ENCODE measurements around the gene EIF2B1. TPM values are rescaled to one million over a fixed set of nuclear protein-coding genes. Genes with fewer than 3 reads are reported as not detected.

The EIF2B1 gene
- polyA plus RNA-seq, 1 of the 3 experiments (the other 2 are of a cell fraction): 90.5 TPM

DNA sequence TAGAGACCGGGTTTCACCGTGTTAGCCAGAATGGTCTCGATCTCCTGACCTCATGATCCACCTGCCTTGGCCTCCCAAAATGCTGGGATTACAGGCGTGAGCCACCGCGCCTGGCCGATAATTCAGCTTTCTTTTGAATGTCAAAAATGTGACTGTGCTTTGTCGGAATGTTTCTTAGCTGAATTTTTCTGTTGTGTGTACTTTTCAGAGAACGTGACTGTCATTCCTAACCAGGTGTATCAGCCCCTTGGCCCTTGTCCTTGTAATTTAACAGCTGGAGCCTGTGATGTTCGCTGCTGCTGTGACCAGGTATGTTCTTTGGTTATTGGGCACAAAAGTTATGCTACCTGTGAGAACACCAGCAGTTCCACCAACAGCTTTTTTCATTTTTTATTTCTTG, 45.5 kb upstream of the EIF2B1 start:
- ChIA-PET POLR2A (no interaction called here), CTCF (no interaction called here)
- Histone ChIP-seq H3K9me3 (no peaks in the 10 kb centered on the region), H3K4me3 (ENCODE audit: low read depth in 2 of 2, low read length in 1 of 2) (no peak overlapping the region), H3K27me3 (ENCODE audit: insufficient read depth) (no peaks in the 10 kb centered on the region), H3F3A (replicated peaks; ENCODE audit: insufficient read depth) (no peaks in the 10 kb centered on the region), H4K20me1 (ENCODE audit: insufficient read depth) (no peaks in the 10 kb centered on the region), H3K79me2 (ENCODE audit: insufficient read depth) (no peaks in the 10 kb centered on the region), H3K9me2 (no peaks in the 10 kb centered on the region), H3K4me2 (no peak overlapping the region), H3K4me1 (ENCODE audit: control insufficient read depth in 1 of 2, insufficient read depth in 2 of 2, low read depth in 1 of 2, low read length in 1 of 2) (no peaks in the 10 kb centered on the region), H3K27ac (ENCODE audit: low read depth in 2 of 2, low read length in 1 of 2) (no peak overlapping the region), H3K36me3 (replicated peaks in 1 of 2; ENCODE audit: control insufficient read depth in 1 of 2, insufficient read depth in 2 of 2, low read length in 1 of 2) (peaks cover 4 to 31% of the 10 kb centered on the region in 2 experiments), H3K9ac (no peak overlapping the region), H2AFZ (ENCODE audit: low read depth) (no peak overlapping the region)
- DNase-seq: no peak
- no peak for TF ChIP-seq RXRA (IDR thresholded peaks at IDR 0.05; ENCODE audit: borderline replicate concordance, low read depth)
- TF ChIP-seq, protein P1, sequence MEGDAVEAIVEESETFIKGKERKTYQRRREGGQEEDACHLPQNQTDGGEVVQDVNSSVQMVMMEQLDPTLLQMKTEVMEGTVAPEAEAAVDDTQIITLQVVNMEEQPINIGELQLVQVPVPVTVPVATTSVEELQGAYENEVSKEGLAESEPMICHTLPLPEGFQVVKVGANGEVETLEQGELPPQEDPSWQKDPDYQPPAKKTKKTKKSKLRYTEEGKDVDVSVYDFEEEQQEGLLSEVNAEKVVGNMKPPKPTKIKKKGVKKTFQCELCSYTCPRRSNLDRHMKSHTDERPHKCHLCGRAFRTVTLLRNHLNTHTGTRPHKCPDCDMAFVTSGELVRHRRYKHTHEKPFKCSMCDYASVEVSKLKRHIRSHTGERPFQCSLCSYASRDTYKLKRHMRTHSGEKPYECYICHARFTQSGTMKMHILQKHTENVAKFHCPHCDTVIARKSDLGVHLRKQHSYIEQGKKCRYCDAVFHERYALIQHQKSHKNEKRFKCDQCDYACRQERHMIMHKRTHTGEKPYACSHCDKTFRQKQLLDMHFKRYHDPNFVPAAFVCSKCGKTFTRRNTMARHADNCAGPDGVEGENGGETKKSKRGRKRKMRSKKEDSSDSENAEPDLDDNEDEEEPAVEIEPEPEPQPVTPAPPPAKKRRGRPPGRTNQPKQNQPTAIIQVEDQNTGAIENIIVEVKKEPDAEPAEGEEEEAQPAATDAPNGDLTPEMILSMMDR (IDR thresholded peaks at IDR 0.05): no peak
- no peak for TF ChIP-seq SMC3 (IDR thresholded peaks at IDR 0.05; ENCODE audit: low read depth, low read length)
- TF ChIP-seq JUND (IDR thresholded peaks at IDR 0.05): no peak
- TF ChIP-seq, protein P2, sequence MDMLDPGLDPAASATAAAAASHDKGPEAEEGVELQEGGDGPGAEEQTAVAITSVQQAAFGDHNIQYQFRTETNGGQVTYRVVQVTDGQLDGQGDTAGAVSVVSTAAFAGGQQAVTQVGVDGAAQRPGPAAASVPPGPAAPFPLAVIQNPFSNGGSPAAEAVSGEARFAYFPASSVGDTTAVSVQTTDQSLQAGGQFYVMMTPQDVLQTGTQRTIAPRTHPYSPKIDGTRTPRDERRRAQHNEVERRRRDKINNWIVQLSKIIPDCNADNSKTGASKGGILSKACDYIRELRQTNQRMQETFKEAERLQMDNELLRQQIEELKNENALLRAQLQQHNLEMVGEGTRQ (IDR thresholded peaks at IDR 0.05; ENCODE audit: borderline replicate concordance, low read depth, low read length): no peak
- 96% methylated on average over 10 of the region's 10 CpGs for WGBS (ENCODE audit: low lambda C conversion rate)

DNA sequence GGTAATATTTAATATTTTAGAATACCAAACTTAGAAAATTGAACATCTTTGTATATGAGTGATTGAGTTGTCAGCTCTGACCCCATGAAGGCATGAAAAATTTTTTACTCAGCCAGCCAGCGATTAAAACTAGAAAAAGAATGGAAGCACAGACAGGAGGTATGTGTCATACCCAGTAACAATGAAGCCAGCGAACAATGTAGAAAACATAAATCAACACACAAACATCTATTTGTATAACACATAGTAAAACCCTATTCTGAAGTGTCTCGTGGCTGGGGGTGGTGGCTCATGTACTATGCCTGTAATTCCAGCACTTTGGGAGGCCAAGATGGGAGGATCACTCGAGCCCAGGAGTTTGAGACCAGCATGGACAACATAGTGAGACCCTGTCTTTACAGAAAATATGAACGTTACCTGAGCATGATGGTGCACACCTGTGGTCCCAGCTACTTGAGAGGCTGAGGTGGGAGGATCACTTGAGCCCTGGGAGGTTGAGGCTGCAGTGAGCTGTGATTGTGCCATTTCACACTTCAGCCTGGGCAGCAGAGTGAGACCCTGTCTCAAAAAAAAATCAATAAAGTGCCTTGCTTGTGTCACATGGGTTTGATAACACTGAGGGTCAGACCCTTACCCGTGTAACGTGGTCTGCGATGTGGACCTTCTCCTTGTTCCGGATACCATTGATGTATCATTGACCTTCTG, 43.3 kb upstream of the EIF2B1 start:
- Histone ChIP-seq H3K36me3 (replicated peaks in 1 of 2; ENCODE audit: control insufficient read depth in 1 of 2, insufficient read depth in 2 of 2, low read length in 1 of 2) (peaks cover 4 to 29% of the 10 kb centered on the region in 2 experiments), H3K27me3 (ENCODE audit: insufficient read depth) (no peaks in the 10 kb centered on the region), H3K4me2 (no peak overlapping the region), H3K9ac (no peak overlapping the region), H3K79me2 (ENCODE audit: insufficient read depth) (no peaks in the 10 kb centered on the region), H4K20me1 (ENCODE audit: insufficient read depth) (no peaks in the 10 kb centered on the region), H2AFZ (ENCODE audit: low read depth) (no peak overlapping the region), H3K9me2 (no peaks in the 10 kb centered on the region), H3K4me1 (ENCODE audit: control insufficient read depth in 1 of 2, insufficient read depth in 2 of 2, low read depth in 1 of 2, low read length in 1 of 2) (peaks cover 3% of the 10 kb centered on the region in 2 experiments; a peak in 2 of 4 replicates), H3K4me3 (ENCODE audit: low read depth in 2 of 2, low read length in 1 of 2) (no peak overlapping the region), H3F3A (replicated peaks; ENCODE audit: insufficient read depth) (no peaks in the 10 kb centered on the region), H3K9me3 (no peaks in the 10 kb centered on the region), H3K27ac (ENCODE audit: low read depth in 2 of 2, low read length in 1 of 2) (no peak overlapping the region)
- CTCF ChIA-PET: no interaction called here
- no peak for DNase-seq
- TF ChIP-seq MEF2A (IDR thresholded peaks at IDR 0.05; ENCODE audit: borderline replicate concordance, low read depth) (no peak), YY1 (IDR thresholded peaks at IDR 0.05; ENCODE audit: low read depth) (no peak), TCF12 (IDR thresholded peaks at IDR 0.05) (no peak), RFX5 (IDR thresholded peaks at IDR 0.05; ENCODE audit: low read length) (no peak)
- TF ChIP-seq, protein P1 (IDR thresholded peaks at IDR 0.05): no peak
- TF ChIP-seq, protein P3, sequence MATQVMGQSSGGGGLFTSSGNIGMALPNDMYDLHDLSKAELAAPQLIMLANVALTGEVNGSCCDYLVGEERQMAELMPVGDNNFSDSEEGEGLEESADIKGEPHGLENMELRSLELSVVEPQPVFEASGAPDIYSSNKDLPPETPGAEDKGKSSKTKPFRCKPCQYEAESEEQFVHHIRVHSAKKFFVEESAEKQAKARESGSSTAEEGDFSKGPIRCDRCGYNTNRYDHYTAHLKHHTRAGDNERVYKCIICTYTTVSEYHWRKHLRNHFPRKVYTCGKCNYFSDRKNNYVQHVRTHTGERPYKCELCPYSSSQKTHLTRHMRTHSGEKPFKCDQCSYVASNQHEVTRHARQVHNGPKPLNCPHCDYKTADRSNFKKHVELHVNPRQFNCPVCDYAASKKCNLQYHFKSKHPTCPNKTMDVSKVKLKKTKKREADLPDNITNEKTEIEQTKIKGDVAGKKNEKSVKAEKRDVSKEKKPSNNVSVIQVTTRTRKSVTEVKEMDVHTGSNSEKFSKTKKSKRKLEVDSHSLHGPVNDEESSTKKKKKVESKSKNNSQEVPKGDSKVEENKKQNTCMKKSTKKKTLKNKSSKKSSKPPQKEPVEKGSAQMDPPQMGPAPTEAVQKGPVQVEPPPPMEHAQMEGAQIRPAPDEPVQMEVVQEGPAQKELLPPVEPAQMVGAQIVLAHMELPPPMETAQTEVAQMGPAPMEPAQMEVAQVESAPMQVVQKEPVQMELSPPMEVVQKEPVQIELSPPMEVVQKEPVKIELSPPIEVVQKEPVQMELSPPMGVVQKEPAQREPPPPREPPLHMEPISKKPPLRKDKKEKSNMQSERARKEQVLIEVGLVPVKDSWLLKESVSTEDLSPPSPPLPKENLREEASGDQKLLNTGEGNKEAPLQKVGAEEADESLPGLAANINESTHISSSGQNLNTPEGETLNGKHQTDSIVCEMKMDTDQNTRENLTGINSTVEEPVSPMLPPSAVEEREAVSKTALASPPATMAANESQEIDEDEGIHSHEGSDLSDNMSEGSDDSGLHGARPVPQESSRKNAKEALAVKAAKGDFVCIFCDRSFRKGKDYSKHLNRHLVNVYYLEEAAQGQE (IDR thresholded peaks at IDR 0.05; ENCODE audit: low read depth, low read length): no peak
- TF ChIP-seq, protein P4, sequence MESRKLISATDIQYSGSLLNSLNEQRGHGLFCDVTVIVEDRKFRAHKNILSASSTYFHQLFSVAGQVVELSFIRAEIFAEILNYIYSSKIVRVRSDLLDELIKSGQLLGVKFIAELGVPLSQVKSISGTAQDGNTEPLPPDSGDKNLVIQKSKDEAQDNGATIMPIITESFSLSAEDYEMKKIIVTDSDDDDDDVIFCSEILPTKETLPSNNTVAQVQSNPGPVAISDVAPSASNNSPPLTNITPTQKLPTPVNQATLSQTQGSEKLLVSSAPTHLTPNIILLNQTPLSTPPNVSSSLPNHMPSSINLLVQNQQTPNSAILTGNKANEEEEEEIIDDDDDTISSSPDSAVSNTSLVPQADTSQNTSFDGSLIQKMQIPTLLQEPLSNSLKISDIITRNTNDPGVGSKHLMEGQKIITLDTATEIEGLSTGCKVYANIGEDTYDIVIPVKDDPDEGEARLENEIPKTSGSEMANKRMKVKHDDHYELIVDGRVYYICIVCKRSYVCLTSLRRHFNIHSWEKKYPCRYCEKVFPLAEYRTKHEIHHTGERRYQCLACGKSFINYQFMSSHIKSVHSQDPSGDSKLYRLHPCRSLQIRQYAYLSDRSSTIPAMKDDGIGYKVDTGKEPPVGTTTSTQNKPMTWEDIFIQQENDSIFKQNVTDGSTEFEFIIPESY (IDR thresholded peaks at IDR 0.05; ENCODE audit: borderline replicate concordance, low read depth): no peak
- POLR2A ChIA-PET: no interaction called here
- WGBS (ENCODE audit: low lambda C conversion rate): 87% methylated on average over 9 of the region's 9 CpGs
